Right kidney (tissue), 9 donors: ENCODE results near the gene ZNF821.
"Not testable (repeated sequence)": the region's sequence is repeated elsewhere in the genome, so short reads cannot be mapped to it uniquely, and the experiment has no call there.

Source experiments
- DNase-seq: peaks from one replicate; pipeline ENCODE4 v3.0.0-alpha.2; 2016
- long read RNA-seq, 8 donors: transcript quantifications; one replicate each; lab custom pipeline, GENCODE V29; 2026

The ZNF821 gene
- long read RNA-seq, donor 1, partial matches to known transcripts: 0 of 4 reads
- long read RNA-seq, donor 1, other reads (novel, unspliced or antisense): 0 of 4 reads
- long read RNA-seq, donor 2, partial matches to known transcripts: 0 of 2 reads
- long read RNA-seq, donor 2, other reads (novel, unspliced or antisense): 0 of 2 reads
- long read RNA-seq, donor 3, partial matches to known transcripts: 0 of 2 reads
- long read RNA-seq, donor 3, other reads (novel, unspliced or antisense): 0 of 2 reads
- long read RNA-seq, donor 4, partial matches to known transcripts: 0 of 6 reads
- long read RNA-seq, donor 4, other reads (novel, unspliced or antisense): 0 of 6 reads
- long read RNA-seq, donor 5, partial matches to known transcripts: 0 of 1 reads
- long read RNA-seq, donor 5, other reads (novel, unspliced or antisense): 0 of 1 reads
- long read RNA-seq, donor 6, partial matches to known transcripts: 0 of 2 reads
- long read RNA-seq, donor 6, other reads (novel, unspliced or antisense): 0 of 2 reads
- long read RNA-seq, donor 7: 0 reads
- long read RNA-seq, donor 8, partial matches to known transcripts: 0 of 2 reads
- long read RNA-seq, donor 8, other reads (novel, unspliced or antisense): 0 of 2 reads

GRCh38 chr16:71883849-71884638 is at the start of gene ZNF821:
Gene ZNF821, minus strand, starts transcription at chr16:71884182. Its CDS starts 4,236 bp downstream, at chr16:71879946.
- DNase-seq: peak; percentile 95

GRCh38 chr16:71933017-71933416 is 49.0 kb upstream of the ZNF821 start:
- DNase-seq: no peak

- no peak for DNase-seq
Measured at GRCh38 chr16:71931599-71931998, 47.6 kb upstream of the ZNF821 start.

- DNase-seq: no peak
Measured at GRCh38 chr16:71931001-71931400, 47.0 kb upstream of the ZNF821 start.

- DNase-seq: no peak
Measured at GRCh38 chr16:71930013-71930563, 46.1 kb upstream of the ZNF821 start.

GRCh38 chr16:71929048-71929447 is 45.1 kb upstream of the ZNF821 start:
- no peak for DNase-seq

GRCh38 chr16:71927787-71928186 is 43.8 kb upstream of the ZNF821 start:
- DNase-seq: no peak

- no peak for DNase-seq
Measured at GRCh38 chr16:71927383-71927782, 43.4 kb upstream of the ZNF821 start.

GRCh38 chr16:71924710-71925109 is 40.7 kb upstream of the ZNF821 start:
- DNase-seq: no peak

- DNase-seq: no peak
Measured at GRCh38 chr16:71923941-71924690, 40.1 kb upstream of the ZNF821 start.

GRCh38 chr16:71920658-71921057 is 36.7 kb upstream of the ZNF821 start:
- DNase-seq: no peak

GRCh38 chr16:71919035-71919434 is 35.1 kb upstream of the ZNF821 start:
- DNase-seq: no peak

GRCh38 chr16:71917900-71918299 is 33.9 kb upstream of the ZNF821 start:
- DNase-seq: no peak

- DNase-seq: no peak
Measured at GRCh38 chr16:71916397-71916920, 32.5 kb upstream of the ZNF821 start.

GRCh38 chr16:71915350-71915749 is 31.4 kb upstream of the ZNF821 start:
- no peak for DNase-seq

GRCh38 chr16:71914802-71915201 is 30.8 kb upstream of the ZNF821 start:
- DNase-seq: no peak

- DNase-seq: no peak
Measured at GRCh38 chr16:71912534-71913275, 28.7 kb upstream of the ZNF821 start.

GRCh38 chr16:71911121-71911520 is 27.1 kb upstream of the ZNF821 start:
- DNase-seq: no peak

- not testable (repeated sequence) for DNase-seq
Measured at GRCh38 chr16:71905765-71906164, 21.8 kb upstream of the ZNF821 start.

- no peak for DNase-seq
Measured at GRCh38 chr16:71904239-71904638, 20.3 kb upstream of the ZNF821 start.

GRCh38 chr16:71903608-71904007 is 19.6 kb upstream of the ZNF821 start:
- no peak for DNase-seq
